Endodermal cell (in vitro differentiated cells): ENCODE measurements around the gene MAML2. TPM values are rescaled to one million over a fixed set of nuclear protein-coding genes. Genes with fewer than 3 reads are reported as not detected.

Experiments used
- DNase-seq: peaks from one replicate; pipeline ENCODE4 v3.0.0-alpha.2; 2017
- H3K27ac ChIP-seq: 2 replicates; pipeline ENCODE4 v1.5.1; 2013; ENCODE audit warnings: mild to moderate bottlenecking, low read depth, low read length, moderate library complexity
- H3K27me3 ChIP-seq: 2 replicates; pipeline ENCODE4 v1.6.1; 2013; ENCODE audit warnings: mild to moderate bottlenecking, low read length, moderate library complexity; ENCODE audit not compliant: insufficient read depth, control insufficient read depth, poor library complexity, severe bottlenecking
- H3K36me3 ChIP-seq: 2 replicates; pipeline ENCODE4 v1.7.0; 2013; ENCODE audit warnings: mild to moderate bottlenecking, low read length, moderate library complexity; ENCODE audit not compliant: control insufficient read depth, insufficient read depth
- H3K4me1 ChIP-seq: one replicate; pipeline ENCODE4 v1.7.0; 2013; ENCODE audit warnings: low read length; ENCODE audit not compliant: control insufficient read depth, insufficient read depth
- H3K4me3 ChIP-seq: 2 replicates; pipeline ENCODE4 v1.5.1; 2013; ENCODE audit warnings: mild to moderate bottlenecking, low read length, moderate library complexity
- H3K9ac ChIP-seq: 2 replicates; pipeline ENCODE4 v1.6.1; 2013; ENCODE audit warnings: mild to moderate bottlenecking, low read length, moderate library complexity; ENCODE audit not compliant: poor library complexity, severe bottlenecking; ENCODE audit errors: extremely low read depth
- H3K9me3 ChIP-seq: 2 replicates; pipeline ENCODE4 v1.6.1; 2013; ENCODE audit warnings: mild to moderate bottlenecking, low read length, moderate library complexity; ENCODE audit not compliant: control insufficient read depth
- H3K27ac Mint-ChIP-seq: 2 replicates; pipeline ENCODE4 v1.8.0; 2020; ENCODE audit warnings: mixed read lengths
- H3K27me3 Mint-ChIP-seq: 2 replicates; pipeline ENCODE4 v1.8.0; 2021; ENCODE audit warnings: mild to moderate bottlenecking, mixed read lengths; ENCODE audit not compliant: insufficient read depth
- H3K36me3 Mint-ChIP-seq: 2 replicates; pipeline ENCODE4 v1.8.0; 2020; ENCODE audit warnings: low read depth, mixed read lengths
- H3K4me1 Mint-ChIP-seq: 2 replicates; pipeline ENCODE4 v1.8.0; 2020; ENCODE audit warnings: mixed read lengths
- H3K4me3 Mint-ChIP-seq: 2 replicates; pipeline ENCODE4 v1.8.0; 2020; ENCODE audit warnings: mild to moderate bottlenecking, moderate library complexity, mixed read lengths
- H3K9me3 Mint-ChIP-seq: 2 replicates; pipeline ENCODE4 v1.8.0; 2020; ENCODE audit warnings: mild to moderate bottlenecking, mixed read lengths
- CTCF ChIP-seq: fragments of 200-600 bp; sonication (generic); conservative IDR thresholded peaks from 2 replicates; pipeline ENCODE4 v1.5.0; 2021; ENCODE audit warnings: antibody characterized with exemption, mild to moderate bottlenecking
- WGBS, 2 experiments: methylation state at CpG; one replicate each; pipeline versions ENCODE4 v1.1.5 to v1.1.7; 2013; ENCODE audit warnings: missing lambda C conversion rate in 2 of 2, mixed read lengths in 1 of 2; ENCODE audit not compliant: insufficient coverage in 1 of 2, insufficient read length in 1 of 2; 5-methylcytosine and 5-hydroxymethylcytosine counted together
- total RNA-seq, 2 donors: library from RNA; stranded (reverse); fragmentation: NEBNext Ultra II Directional in 1 of 2; extraction: Animal tissue kit (Norgen Biotek cat#: 25700) in 1 of 2; gene quantifications; 2 replicates in 1 of 2; 3 replicates in 1 of 2; pipeline ENCODE4 v1.2.1, GENCODE V29; 2021

Gene MAML2
- total RNA-seq, 2 donors from 2014 or later = 6.6 to 8.0 TPM

GRCh38 chr11:96061730-96062129 is 281.3 kb downstream of the MAML2 start:
- no peak overlapping the region for H3K4me3 Mint-ChIP-seq
- H3K4me1 Mint-ChIP-seq = no peaks in the 10 kb centered on the region
- Histone ChIP-seq H3K27ac (no peak overlapping the region), H3K9me3 (no peaks in the 10 kb centered on the region), H3K36me3 (no peaks in the 10 kb centered on the region), H3K9ac (no peak overlapping the region), H3K4me1 (no peaks in the 10 kb centered on the region), H3K27me3 (no peaks in the 10 kb centered on the region), H3K4me3 (no peak overlapping the region)
- no peaks in the 10 kb centered on the region for H3K36me3 Mint-ChIP-seq
- no peaks in the 10 kb centered on the region for H3K27me3 Mint-ChIP-seq
- no peak overlapping the region for H3K27ac Mint-ChIP-seq
- TF ChIP-seq CTCF = no peak
- WGBS, 2 experiments = 100% methylated on average over 1 of the region's 3 CpGs
- H3K9me3 Mint-ChIP-seq = no peaks in the 10 kb centered on the region
- no peak for DNase-seq

GRCh38 chr11:96061069-96061468 is 281.9 kb downstream of the MAML2 start:
- Mint-ChIP-seq H3K36me3 (no peaks in the 10 kb centered on the region), H3K27me3 (no peaks in the 10 kb centered on the region), H3K9me3 (no peaks in the 10 kb centered on the region), H3K4me1 (peaks cover 6% of the 10 kb centered on the region), H3K4me3 (no peak overlapping the region), H3K27ac (no peak overlapping the region)
- Histone ChIP-seq H3K27ac (no peak overlapping the region), H3K4me3 (no peak overlapping the region), H3K9ac (no peak overlapping the region), H3K36me3 (no peaks in the 10 kb centered on the region), H3K4me1 (no peaks in the 10 kb centered on the region), H3K27me3 (no peaks in the 10 kb centered on the region), H3K9me3 (no peaks in the 10 kb centered on the region)
- DNase-seq = no peak
- 92 to 94% methylated on average over 2 of the region's 2 CpGs for WGBS, 2 experiments
- TF ChIP-seq CTCF = no peak

- Histone ChIP-seq H3K27me3 (no peaks in the 10 kb centered on the region), H3K4me1 (peaks cover 8% of the 10 kb centered on the region), H3K27ac (peak overlapping the region; percentile 25), H3K9me3 (no peaks in the 10 kb centered on the region), H3K36me3 (no peaks in the 10 kb centered on the region), H3K9ac (no peak overlapping the region), H3K4me3 (no peak overlapping the region)
- 86 to 95% methylated on average over 2 of the region's 2 CpGs for WGBS, 2 experiments
- H3K27ac Mint-ChIP-seq = no peak overlapping the region
- H3K36me3 Mint-ChIP-seq = no peaks in the 10 kb centered on the region
- no peak for TF ChIP-seq CTCF
- H3K4me1 Mint-ChIP-seq = peaks cover 20% of the 10 kb centered on the region
- H3K4me3 Mint-ChIP-seq = no peak overlapping the region
- no peaks in the 10 kb centered on the region for H3K27me3 Mint-ChIP-seq
- H3K9me3 Mint-ChIP-seq = no peaks in the 10 kb centered on the region
- DNase-seq = no peak
These were observed 285.5 kb downstream of the MAML2 start for GRCh38 chr11:96057502-96057901.
